GM12878 (cell line): ENCODE measurements around the gene ACACA. TPM values are rescaled to one million over a fixed set of nuclear protein-coding genes. Genes with fewer than 3 reads are reported as not detected.

Experiments used
- ATAC-seq: fragments of 200-7000 bp; cut with Tn5 transposase; 3 replicates; pipeline ENCODE4 v1.9.1; 2020; ENCODE audit warnings: mild to moderate bottlenecking, moderate library complexity
- BruUV-seq: library from RNA; stranded (reverse); fragments of 400-500 nt; replicated peaks from 2 replicates; lab custom pipeline; 2021; lab: Mats Ljungman, UMichigan
- CTCF ChIA-PET: fragments of 300-600 bp; sonication (Branson Sonifier 250); formaldehyde crosslinking; extraction: SDS; loops from one replicate; lab custom pipeline; 2021; ENCODE audit warnings: inconsistent platforms; lab: Yijun Ruan, JAX
- POLR2A ChIA-PET: fragments of 350-600 bp; formaldehyde crosslinking; extraction: SDS; loops from one replicate; lab custom pipeline; 2021; ENCODE audit warnings: inconsistent platforms; lab: Charles Lee
- RAD21 ChIA-PET: fragments of 300-600 bp; sonication (Branson Sonifier 250); formaldehyde crosslinking; loops from one replicate; lab custom pipeline; 2023; ENCODE audit warnings: antibody characterized with exemption; ENCODE audit not compliant: unreplicated experiment; lab: Charles Lee
- SMC1A ChIA-PET: fragments of 300-600 bp; sonication (Branson Sonifier 250); formaldehyde crosslinking; loops from one replicate; lab custom pipeline; 2023; ENCODE audit not compliant: unreplicated experiment, uncharacterized antibody; lab: Charles Lee
- DNase-seq: peaks from one replicate; pipeline ENCODE4 v3.0.0-alpha.2; 2011; ENCODE audit warnings: low read depth, low spot score
- FAIRE-seq: peaks from 3 replicates; lab custom pipeline; 2011; peaks lifted over from hg19 to GRCh38; lab: Jason Lieb, UNC
- H2AFZ ChIP-seq: 2 replicates; pipeline ENCODE4 v1.6.0; 2011; ENCODE audit warnings: low read depth, low read length, control low read depth; ENCODE audit not compliant: control insufficient read depth
- H3K27ac ChIP-seq: 2 replicates; pipeline ENCODE4 v1.5.1; 2011; ENCODE audit warnings: control low read depth; ENCODE audit not compliant: control insufficient read depth, insufficient read depth
- H3K27me3 ChIP-seq, 2 experiments: replicated peaks in 1 of 2; 2 replicates each; pipeline versions ENCODE4 v1.6.0 to v1.6.1; 2011; ENCODE audit warnings: low read length in 1 of 2; ENCODE audit not compliant: control insufficient read depth in 2 of 2, insufficient read depth in 2 of 2
- H3K36me3 ChIP-seq, 2 experiments: 2 replicates each; pipeline ENCODE4 v1.5.1; 2011; ENCODE audit warnings: low read length in 1 of 2; ENCODE audit not compliant: control insufficient read depth in 2 of 2, insufficient read depth in 2 of 2
- H3K4me1 ChIP-seq: 2 replicates; pipeline ENCODE4 v1.6.1; 2011; ENCODE audit warnings: mild to moderate bottlenecking, low read length, moderate library complexity, mixed read lengths; ENCODE audit not compliant: control insufficient read depth, insufficient read depth
- H3K4me2 ChIP-seq: 2 replicates; pipeline ENCODE4 v1.6.0; 2011; ENCODE audit warnings: control low read depth; ENCODE audit not compliant: control insufficient read depth, insufficient read depth
- H3K4me3 ChIP-seq: fragments of 200-600 bp; sonication (generic); 2 replicates; pipeline ENCODE4 v1.5.1; 2016
- H3K79me2 ChIP-seq: 2 replicates; pipeline ENCODE4 v1.6.0; 2011; ENCODE audit warnings: low read length; ENCODE audit not compliant: control insufficient read depth, insufficient read depth
- H3K9ac ChIP-seq: 2 replicates; pipeline ENCODE4 v1.8.0; 2011; ENCODE audit warnings: low read length, control low read depth, mixed read lengths; ENCODE audit not compliant: control insufficient read depth, insufficient read depth
- H3K9me3 ChIP-seq: replicated peaks from 3 replicates; pipeline ENCODE4 v1.5.1; 2011; ENCODE audit warnings: mild to moderate bottlenecking, low read length; ENCODE audit not compliant: control insufficient read depth, insufficient read depth
- H4K20me1 ChIP-seq: 2 replicates; pipeline ENCODE4 v1.6.0; 2011; ENCODE audit not compliant: control insufficient read depth, insufficient read depth
- HDAC2 ChIP-seq: fragments of 200-600 bp; sonication (generic); IDR thresholded peaks from 2 replicates; pipeline ENCODE4 v1.6.1; 2017
- KDM1A ChIP-seq: fragments of 200-600 bp; sonication (generic); IDR thresholded peaks from 2 replicates; pipeline ENCODE4 v1.6.1; 2016; ENCODE audit warnings: borderline replicate concordance
- NFXL1 ChIP-seq: fragments of 450-650 bp; IDR thresholded peaks from 2 replicates; pipeline ENCODE4 v1.6.1; 2017; ENCODE audit warnings: antibody characterized with exemption, mild to moderate bottlenecking, borderline replicate concordance
- NFYB ChIP-seq: IDR thresholded peaks from 2 replicates; pipeline ENCODE4 v1.6.1; 2011; ENCODE audit warnings: low read depth, mild to moderate bottlenecking, low read length, improper control_type of control experiment, moderate library complexity; ENCODE audit not compliant: insufficient read depth
- PML ChIP-seq: IDR thresholded peaks from 2 replicates; pipeline ENCODE4 v1.6.1; 2012; ENCODE audit warnings: low read length, inconsistent platforms
- RAD21 ChIP-seq: IDR thresholded peaks from 2 replicates; pipeline ENCODE4 v1.6.1; 2011; ENCODE audit warnings: mild to moderate bottlenecking, low read depth, low read length, moderate library complexity; ENCODE audit not compliant: insufficient read depth
- SMC3 ChIP-seq: IDR thresholded peaks from 2 replicates; pipeline ENCODE4 v1.6.1; 2011; ENCODE audit warnings: low read length, improper control_type of control experiment, borderline replicate concordance
- ZNF217 ChIP-seq: fragments of 450-650 bp; IDR thresholded peaks from 2 replicates; pipeline ENCODE4 v1.6.1; 2017; ENCODE audit warnings: antibody characterized with exemption, mild to moderate bottlenecking
- WGBS: methylation state at CpG from one replicate; pipeline ENCODE4 v1.1.6; 2016; ENCODE audit warnings: low lambda C conversion rate; ENCODE audit not compliant: insufficient replicate concordance, insufficient coverage; ENCODE audit errors: missing lambda C conversion rate; 5-methylcytosine and 5-hydroxymethylcytosine counted together
- in situ Hi-C: fragments of 300-500 bp; cut with MboI; formaldehyde crosslinking; loops from 9 replicates; pipeline ENCODE4 v1.14.3; 2018; ENCODE audit warnings: mixed read lengths
- intact Hi-C: fragments of 100-400 bp; cut with micrococcal nuclease; formaldehyde crosslinking; loops from one replicate; pipeline ENCODE4 v1.14.2; 2022; ENCODE audit not compliant: unreplicated experiment
- polyA plus RNA-seq, 11 experiments: library from polyadenylated mRNA; depleted of rRNA in 4 of 11; unstranded in 6 of 11; stranded (reverse) in 5 of 11; fragments of >200 nt; fragmentation: Nextera tagmentation in 4 of 11; fragmentation: Illumina TruSeq in 1 of 11; extraction: Ambion mirVana in 4 of 11; extraction: Trizol in 1 of 11; gene quantifications; 1 replicate in 1 of 11; 2 replicates in 10 of 11; pipeline versions ENCODE4 v1.2.1 to v1.2.3, GENCODE V29; 2011 to 2016; ENCODE audit warnings: inconsistent platforms in 2 of 11, missing spikeins in 2 of 11, low read depth in 1 of 11
- total RNA-seq, 4 experiments: library from RNA; depleted of rRNA in 3 of 4; stranded (reverse); fragments of >200 nt in 3 of 4; fragmentation: Illumina TruSeq in 1 of 4; extraction: Trizol in 1 of 4; gene quantifications; 2 replicates each; pipeline versions ENCODE4 v1.2.1 to v1.2.3, GENCODE V29; 2013 to 2021
- TF ChIP-seq, protein P1 (sequence below), 3 experiments: IDR thresholded peaks in 2 of 3; conservative IDR thresholded peaks in 1 of 3; 2 replicates each; pipeline ENCODE4 v1.5.1; 2011; ENCODE audit warnings: low read depth in 3 of 3, low read length in 3 of 3, mild to moderate bottlenecking in 3 of 3, control low read depth in 2 of 3, moderate library complexity in 2 of 3, inconsistent platforms in 1 of 3, mixed read lengths in 1 of 3; ENCODE audit not compliant: control insufficient read depth in 2 of 3, insufficient read depth in 1 of 3; ENCODE audit errors: extremely low read depth in 1 of 3

Gene ACACA
- total and polyA plus RNA-seq, 10 of the 15 experiments (the other 5 are each of a cell fraction or from before 2014, with no cell fraction given): 12.9 to 74.2 (median 32.0) TPM

DNA sequence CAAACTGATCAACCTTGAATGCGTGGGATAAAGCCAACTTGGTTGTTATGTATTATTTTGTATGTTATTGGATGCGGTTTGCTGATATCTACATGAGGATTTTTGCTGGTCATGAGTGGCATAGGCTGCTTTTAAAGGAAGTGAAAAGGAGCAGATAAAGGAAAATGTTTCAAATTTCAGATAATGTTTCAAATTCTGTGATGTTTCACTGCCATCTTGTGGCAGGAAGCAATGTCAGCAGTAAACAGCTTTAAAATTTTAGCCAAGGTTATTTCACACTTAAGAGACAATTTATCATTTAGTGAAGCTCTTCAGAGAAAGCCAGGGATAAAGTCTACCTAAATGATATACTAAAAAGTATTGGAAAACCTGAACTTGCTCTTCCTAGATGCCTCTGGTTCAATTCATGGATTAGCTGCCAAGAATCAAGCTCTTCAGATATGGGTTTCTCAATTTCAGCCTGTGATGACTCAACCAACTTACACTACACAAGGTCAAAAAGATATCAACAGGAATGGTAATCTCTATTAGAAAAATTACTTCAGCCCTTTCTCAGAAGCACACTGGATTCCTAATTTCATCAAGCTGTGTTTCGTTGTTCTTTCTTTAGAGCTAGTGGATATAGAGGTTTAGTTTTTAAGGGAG lies 166.8 kb downstream of the ACACA start:
- Histone ChIP-seq H3K36me3 (peaks cover 3 to 14% of the 10 kb centered on the region in 2 experiments), H3K9ac (no peak overlapping the region), H3K27ac (no peak overlapping the region), H3K4me2 (no peak overlapping the region), H3K27me3 (no peaks in the 10 kb centered on the region), H3K4me1 (no peaks in the 10 kb centered on the region), H3K9me3 (no peaks in the 10 kb centered on the region), H2AFZ (no peak overlapping the region), H3K4me3 (no peak overlapping the region), H4K20me1 (no peaks in the 10 kb centered on the region), H3K79me2 (no peaks in the 10 kb centered on the region)
- FAIRE-seq (no peak), ATAC-seq (no peak), DNase-seq (no peak)
- ChIA-PET SMC1A (interaction anchor here (0.7 to 2.6 kb wide), 12 partner anchors 8 to 637 kb away, joined by 3 to 15 read pairs (median 4); no protein-coding TSS in a partner anchor), POLR2A (interaction anchor here (0.6 kb wide), 2 partner anchors 115 to 158 kb away, joined by 3 read pairs; no protein-coding TSS in a partner anchor), CTCF (interaction anchor here (0.6 to 4.7 kb wide), 40 partner anchors 8 to 762 kb away, joined by 3 to 45 read pairs (median 4); partner anchors contain the start of gene MRM1), RAD21 (interaction anchor here (0.9 to 2.4 kb wide), 8 partner anchors 8 to 639 kb away, joined by 3 to 16 read pairs (median 8); partner anchors contain the start of gene MRM1)
- no TSS peak for BruUV-seq
- WGBS: 82% methylated on average over 3 of the region's 3 CpGs
- in situ Hi-C loops (loop anchor here (25.0 kb wide), 1 partner anchor 628 kb away; the partner anchor contains the start of gene MRM1), intact Hi-C loops (loop anchor here (5.0 kb wide), 1 partner anchor 613 kb away; no protein-coding TSS in a partner anchor)
- TF ChIP-seq NFYB (no peak), SMC3 (peak; percentile 45; the same call in 1 of the 2 replicates), NFXL1 (no peak), ZNF217 (no peak), HDAC2 (no peak), KDM1A (no peak), PML (no peak), RAD21 (peak; percentile 53)
- TF ChIP-seq, protein P1, sequence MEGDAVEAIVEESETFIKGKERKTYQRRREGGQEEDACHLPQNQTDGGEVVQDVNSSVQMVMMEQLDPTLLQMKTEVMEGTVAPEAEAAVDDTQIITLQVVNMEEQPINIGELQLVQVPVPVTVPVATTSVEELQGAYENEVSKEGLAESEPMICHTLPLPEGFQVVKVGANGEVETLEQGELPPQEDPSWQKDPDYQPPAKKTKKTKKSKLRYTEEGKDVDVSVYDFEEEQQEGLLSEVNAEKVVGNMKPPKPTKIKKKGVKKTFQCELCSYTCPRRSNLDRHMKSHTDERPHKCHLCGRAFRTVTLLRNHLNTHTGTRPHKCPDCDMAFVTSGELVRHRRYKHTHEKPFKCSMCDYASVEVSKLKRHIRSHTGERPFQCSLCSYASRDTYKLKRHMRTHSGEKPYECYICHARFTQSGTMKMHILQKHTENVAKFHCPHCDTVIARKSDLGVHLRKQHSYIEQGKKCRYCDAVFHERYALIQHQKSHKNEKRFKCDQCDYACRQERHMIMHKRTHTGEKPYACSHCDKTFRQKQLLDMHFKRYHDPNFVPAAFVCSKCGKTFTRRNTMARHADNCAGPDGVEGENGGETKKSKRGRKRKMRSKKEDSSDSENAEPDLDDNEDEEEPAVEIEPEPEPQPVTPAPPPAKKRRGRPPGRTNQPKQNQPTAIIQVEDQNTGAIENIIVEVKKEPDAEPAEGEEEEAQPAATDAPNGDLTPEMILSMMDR (IDR thresholded peaks at IDR 0.05 in 2 of 3, conservative IDR thresholded peaks at IDR 0.05 in 1 of 3; ENCODE audit: control insufficient read depth in 2 of 3, extremely low read depth in 1 of 3, insufficient read depth in 1 of 3, low read depth in 3 of 3, low read length in 3 of 3): peak; percentile 43 to 67 (median 60); a peak in 5 of 6 replicates
